Stimulated activated CD4-positive, alpha-beta T cell treated with anti-CD3 and anti-CD28 coated beads, TNF-alpha, amount 100 ng/mL, for 48 hours (primary cell): ENCODE measurements around the gene KLHL17.
A peak's percentile ranks its signal among the peaks of the same experiment; 100 is the strongest.
"Not testable (repeated sequence)": the region's sequence is repeated elsewhere in the genome, so short reads cannot be mapped to it uniquely, and the experiment has no call there.

Source experiments
- DNase-seq, 3 donors: peaks; one replicate each; pipeline ENCODE4 v3.0.0-alpha.2; 2020; ENCODE audit warnings: low read depth in 3 of 3

Gene KLHL17

DNA sequence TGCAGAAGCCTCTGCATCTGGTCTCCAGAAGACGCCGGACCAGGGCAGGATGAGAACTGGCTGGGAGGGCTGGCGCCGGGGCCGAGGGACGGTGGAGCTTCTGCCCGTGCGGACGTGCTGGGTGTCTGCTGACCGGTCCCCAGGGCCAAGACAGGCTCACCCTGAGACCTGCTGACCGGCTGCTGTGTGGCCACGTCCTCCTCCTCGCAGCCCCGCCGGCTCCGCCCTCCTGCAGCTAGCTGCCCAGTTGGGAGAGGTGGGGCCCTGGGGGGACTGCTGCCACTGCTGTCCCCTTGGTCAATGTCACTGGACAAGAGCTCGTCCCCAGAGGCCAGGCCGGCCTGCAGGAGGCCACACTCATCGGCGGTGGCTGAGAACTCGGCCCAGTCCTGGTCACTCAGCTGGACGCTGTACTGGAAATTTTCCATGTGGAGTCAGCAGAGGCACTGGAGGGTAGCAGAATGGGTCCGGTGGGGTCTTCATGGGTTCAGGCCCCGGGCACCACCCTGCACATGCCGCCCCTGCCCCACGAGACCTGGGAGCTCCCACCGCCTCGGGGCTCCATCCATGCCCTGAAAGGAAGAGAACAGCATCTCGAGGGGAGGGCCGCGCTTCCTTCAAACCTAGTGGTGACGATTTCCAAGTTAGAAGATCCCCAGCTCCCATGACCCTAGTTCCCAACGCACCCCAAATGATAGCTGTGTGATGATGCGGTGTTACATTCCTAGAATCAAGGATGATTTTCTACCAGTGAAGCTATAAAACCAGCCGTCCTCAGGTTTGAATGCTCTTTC is 20.4 kb downstream of the KLHL17 start:
- DNase-seq, result no peak

DNA sequence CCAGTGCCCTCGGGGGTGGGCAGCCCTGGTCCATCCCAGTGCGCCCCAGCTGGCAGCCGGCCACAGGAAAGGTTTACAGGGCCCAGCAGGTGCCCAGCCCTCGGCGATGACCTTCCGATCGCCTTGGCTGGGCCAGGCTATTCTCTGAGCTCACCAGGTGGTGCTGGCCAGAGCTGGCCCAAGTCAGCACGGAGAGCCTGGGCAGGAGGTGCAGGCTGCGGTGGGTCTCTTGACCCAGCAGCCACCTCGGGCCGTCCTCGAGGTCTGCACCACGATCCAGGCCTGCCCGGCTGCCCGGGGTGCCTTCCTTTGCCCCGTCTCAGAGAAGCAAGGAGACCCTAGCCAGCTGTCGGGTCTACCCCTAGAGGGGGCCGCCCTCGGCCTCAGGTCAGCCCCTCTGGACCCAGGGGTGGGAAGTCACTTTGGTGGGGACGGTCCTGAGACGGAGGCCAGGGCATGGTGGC is 21.1 kb downstream of the KLHL17 start:
- no peak for DNase-seq

DNA sequence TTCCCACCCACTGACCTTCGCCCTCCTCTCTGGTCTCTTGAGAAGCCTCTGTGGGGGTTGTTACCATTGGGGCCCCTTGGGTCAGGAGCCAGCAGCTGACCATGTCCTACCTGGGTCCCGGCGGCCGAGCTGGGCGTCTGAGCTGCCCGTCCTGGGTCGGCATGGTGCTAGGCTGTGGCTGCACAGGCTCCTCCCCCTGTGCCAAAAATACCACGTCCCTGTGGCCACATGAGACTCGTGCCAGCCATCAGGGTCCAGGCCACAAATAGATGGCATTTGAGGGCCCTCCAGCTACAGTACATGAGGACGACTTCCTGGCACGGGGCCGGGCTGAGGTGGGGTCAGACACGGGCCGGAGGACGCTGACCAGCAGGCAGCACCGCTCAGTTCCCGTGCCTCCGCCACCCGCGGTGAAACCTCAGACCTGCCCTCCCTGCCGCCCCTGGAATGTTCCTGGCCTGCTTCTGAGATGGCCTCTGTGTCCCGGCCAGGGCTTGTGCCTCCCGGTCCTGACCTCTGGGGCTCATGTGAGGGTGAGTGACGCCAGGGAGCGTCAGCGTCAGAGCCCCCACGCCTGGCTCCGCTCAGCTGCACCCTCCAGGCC is 21.7 kb downstream of the KLHL17 start, which contains the start of gene PERM1:
Gene PERM1, minus strand, starts transcription at position 139 of the 604 bp plus-strand sequence. CDS start 1,064 bp downstream, outside the sequence.
- DNase-seq, result no peak

DNA sequence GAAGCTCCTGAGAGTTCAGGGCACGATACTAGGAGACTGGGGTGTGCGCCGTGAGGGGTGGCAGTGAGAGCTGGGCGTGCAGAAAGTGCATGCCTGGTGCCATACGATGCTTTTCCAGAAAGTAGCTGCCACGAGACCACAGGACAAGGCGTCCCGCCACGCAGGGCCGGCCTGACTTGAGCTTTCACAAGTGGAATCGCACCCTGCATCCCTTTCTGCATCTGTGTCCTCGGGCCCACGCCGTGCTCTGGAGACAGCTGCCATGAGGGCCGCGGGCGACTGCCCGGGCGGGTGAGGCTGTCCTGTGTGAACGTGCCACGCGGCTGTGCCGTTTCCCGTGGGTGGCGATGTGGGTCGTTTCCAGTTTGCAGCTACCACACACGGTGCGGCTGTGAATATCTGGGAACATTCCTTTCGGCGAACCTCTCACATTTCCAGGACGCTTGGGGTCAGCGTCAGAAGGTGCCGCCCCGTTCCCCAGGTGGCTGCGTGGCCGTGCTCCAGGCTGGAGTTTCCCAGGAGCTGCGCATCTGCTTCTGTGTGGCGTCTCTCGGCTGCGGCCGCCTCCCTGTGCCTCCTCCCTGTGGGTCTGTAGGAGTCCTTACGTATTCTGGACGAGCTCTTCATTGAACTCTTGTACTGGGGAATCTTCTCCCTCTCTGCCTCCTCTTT is 22.5 kb downstream of the KLHL17 start:
- no peak for DNase-seq

DNA sequence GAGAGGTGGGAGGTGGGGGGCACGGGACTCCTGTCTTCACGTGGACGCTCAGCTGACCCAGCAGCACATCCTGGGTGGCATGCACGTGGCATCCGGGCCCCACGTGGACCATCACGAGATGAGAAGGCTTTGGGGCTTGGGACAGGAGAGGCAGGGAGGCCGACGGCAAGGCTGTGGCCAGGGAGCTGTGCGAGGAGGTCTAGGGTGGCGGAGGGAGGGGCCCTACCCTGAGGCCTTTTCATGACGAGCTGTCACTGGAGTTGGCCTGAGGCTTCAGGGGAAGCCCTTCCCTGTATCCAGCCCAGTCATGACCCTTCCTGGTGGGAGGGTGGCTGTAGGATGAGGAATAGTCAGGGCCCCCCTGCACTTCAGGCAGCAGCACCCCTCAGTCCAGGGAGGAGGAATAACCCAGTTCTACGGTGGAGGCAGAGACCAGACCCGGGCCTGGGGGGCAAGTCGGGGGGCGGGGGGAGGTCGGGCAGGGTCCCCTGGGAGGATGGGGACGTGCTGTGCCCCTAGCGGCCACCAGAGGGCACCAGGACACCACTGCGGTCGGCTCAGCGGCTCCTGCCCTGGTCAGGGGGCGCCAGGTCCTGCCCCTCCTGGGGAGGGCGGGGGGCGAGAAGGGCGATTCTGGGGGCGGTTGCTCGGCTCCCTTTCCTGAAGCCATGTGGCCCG is 23.6 kb downstream of the KLHL17 start:
- peak in 1 of 3 donors; percentile 51 for DNase-seq

DNA sequence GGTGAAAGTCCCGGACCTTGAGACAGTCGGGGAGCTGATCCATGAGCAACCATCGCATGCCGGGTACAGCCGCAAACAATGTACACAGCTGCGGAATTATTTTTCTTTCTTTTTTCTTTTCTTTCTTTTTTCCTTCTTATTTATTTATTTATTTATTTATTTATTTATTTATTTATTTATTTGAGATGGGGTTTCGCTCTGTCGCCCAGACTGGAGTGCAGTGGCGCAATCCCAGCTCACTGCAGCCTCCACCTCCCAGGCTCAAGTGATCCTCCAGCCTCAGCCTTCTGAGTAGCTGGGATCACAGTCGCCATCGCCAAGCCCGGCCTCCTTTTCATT is 24.1 kb downstream of the KLHL17 start:
- DNase-seq, result no peak

DNA sequence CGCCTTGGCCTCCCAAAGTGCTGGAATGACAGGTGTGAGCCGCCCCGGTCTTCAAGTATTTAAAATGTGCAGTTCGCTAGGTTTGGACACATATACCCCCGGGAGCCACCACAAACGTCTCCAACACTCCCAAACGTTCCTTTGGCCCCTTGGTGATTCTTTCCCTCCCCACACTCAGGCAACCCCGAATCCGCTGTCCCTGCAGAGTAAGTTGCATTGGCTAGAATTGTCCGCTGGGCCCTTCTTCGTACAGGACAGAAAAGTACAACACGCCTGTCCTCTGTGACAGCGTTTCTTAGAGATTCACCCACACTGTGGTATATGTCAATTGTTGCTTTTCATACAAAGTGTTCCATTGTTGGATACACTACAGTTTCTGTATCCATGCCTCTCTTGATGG is 24.7 kb downstream of the KLHL17 start:
- DNase-seq, result no peak

DNA sequence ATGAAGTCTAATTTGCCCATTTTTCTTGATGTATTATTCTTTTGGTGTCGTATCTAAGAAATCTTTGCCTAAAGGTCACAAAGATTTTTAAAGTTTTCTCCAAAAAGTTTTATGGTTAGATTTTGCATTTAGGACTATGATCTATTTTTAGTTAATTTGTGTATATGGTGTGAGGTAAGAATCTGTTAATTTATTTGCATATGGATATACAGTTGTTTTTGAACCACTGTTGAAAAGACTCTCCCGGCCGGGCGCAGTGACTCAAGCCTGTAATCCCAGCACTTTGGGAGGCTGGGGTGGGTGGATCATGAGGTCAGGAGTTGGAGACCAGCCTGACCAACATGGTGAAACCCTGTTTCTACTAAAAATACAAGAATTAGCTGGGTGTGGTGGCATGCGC is 27.7 kb downstream of the KLHL17 start:
- not testable (repeated sequence) for DNase-seq

DNA sequence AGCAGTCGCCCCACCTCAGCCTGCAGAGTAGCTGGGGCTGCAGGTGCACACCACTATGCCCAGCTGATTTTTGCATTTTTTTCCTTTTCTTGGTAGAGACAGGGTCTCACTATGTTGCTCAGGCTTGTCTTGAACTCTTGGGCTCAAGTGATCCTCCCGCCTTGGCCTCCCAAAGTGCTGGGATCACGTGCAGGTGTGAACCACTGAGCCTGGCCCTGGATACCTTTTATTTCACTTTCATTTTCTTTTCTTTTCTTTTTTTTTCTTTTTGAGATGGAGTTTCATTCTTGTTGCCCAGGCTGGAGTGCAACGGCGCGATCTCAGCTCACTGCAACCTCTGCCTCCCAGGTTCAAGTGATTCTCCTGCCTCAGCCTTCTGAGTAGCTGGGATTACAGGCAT is 30.9 kb downstream of the KLHL17 start:
- not testable (repeated sequence) for DNase-seq

DNA sequence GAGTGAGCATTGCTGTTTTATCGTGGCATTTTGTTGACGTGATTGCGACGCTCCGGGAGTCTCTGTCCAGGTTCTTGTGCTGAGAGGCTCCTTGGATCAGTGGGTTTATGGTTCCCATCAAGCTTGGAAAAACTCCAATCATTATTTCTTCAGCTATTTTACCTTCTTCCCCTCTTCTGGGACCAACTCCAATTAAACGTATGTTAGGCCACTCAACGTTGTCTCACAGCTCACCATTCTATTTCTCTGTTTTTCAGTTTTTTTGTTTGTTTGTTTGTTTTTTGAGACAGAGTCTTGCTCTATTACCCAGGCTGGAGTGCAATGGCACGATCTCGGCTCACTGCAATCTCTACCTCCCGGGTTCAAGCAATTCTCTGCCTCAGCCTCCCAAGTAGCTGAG is 31.5 kb downstream of the KLHL17 start:
- DNase-seq, result no peak

DNA sequence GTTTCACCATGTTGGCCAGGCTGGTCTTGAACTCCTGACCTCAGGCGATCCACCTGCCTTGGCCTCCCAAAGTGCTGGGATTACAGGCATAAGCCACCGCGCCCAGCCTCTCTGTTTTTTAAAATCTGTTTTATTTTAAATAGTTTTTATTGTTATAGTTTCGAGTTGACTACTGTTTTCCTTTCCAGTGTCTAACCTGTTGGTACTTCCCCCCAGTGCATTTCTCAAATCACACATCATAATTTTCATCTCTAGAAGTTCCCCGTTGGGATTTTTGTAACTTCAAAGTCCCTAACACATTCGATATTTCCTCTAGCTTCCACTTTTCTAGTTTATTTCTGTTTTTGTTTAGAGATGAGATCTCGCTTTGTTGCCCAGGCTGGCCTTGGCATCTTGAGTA is 32.0 kb downstream of the KLHL17 start:
- DNase-seq, result no peak

DNA sequence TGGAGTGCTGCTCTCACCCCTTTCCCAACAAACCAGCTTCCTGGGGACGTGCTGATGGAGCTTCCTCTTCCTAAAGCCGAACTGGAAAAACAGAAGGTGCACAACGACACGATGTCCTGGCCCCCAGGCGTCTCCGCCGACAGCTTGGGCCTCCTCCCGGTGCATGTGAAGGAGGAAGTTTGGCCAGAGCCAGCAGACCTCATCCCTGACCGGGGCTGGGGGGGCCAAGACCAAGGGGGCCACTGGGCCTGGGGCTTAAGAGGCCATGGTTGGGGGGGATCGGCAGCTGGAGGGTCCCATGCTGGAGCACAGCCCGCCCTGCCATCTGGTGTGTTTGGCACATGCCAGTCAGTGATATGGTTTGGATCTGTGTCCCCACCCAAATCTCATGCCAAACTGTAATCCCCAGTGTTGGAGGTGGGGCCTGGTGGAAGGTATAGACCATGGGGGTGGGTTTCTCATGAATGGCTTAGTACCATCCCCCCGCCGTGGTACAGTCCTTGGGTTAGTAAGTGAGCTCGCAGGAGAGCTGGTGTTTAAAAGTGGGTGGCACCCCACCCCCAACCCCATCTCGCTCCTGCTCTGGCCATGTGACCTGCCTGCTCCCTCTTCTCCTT is 33.1 kb downstream of the KLHL17 start:
- DNase-seq, result no peak

DNA sequence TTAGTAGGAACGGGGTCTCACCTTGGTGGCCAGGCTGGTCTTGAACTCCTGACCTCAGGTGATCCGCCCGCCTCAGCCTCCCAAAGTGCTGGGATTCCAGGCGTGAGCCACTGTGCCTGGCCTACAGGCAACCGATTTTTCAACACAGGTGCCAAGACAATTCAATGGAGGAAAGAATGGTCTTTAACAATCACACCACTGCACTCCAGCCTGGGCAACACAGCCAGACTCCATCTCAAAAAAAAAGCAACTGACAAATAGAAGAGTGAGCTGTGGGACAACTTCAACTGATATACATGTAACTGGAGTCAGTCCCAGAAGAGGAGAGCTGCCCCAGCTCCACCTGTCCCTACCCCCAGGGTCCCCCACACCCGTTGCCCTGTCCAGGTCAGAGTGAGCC is 34.2 kb downstream of the KLHL17 start:
- DNase-seq, result not testable (repeated sequence)

DNA sequence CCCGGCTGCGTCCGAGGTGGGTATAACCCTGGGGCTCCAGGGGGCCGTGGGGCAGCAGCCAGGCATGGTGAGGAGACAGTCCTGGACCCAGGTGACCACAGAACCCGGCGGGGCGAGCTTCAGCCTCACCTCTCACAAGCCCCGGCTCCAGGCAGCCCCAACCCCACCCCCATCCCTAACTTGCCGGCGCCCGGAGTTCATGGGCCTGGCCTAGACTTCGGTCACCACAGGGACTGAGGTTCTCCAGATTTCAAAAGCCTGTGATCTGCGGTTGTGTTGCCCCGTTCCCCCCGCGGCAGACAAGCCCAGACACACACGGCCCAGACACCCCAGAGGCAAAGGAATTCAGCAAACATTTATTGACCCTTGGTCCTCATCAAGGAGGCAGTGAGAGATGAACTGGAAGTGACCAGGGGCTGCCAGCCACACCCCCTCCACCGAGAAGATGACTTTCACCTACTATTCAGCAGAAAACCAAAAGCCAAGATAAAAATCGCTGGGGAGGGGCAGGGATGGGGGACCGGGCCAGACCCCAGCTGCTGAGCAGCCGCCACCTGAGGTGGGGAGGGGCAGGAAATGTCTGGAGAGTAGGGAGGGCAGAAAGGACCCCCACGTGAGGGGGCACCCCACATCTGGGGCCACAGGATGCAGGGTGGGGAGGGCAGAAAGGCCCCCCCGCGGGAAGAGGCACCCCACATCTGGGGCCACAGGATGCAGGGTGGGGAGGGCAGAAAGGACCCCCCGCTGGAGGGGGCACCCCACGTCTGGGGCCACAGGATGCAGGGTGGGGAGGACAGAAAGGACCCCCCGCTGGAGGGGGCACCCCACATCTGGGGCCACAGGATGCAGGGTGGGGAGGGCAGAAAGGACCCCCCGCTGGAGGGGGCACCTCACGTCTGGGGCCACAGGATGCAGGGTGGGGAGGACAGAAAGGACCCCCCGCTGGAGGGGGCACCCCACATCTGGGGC is 35.6 kb downstream of the KLHL17 start:
- DNase-seq, result no peak

DNA sequence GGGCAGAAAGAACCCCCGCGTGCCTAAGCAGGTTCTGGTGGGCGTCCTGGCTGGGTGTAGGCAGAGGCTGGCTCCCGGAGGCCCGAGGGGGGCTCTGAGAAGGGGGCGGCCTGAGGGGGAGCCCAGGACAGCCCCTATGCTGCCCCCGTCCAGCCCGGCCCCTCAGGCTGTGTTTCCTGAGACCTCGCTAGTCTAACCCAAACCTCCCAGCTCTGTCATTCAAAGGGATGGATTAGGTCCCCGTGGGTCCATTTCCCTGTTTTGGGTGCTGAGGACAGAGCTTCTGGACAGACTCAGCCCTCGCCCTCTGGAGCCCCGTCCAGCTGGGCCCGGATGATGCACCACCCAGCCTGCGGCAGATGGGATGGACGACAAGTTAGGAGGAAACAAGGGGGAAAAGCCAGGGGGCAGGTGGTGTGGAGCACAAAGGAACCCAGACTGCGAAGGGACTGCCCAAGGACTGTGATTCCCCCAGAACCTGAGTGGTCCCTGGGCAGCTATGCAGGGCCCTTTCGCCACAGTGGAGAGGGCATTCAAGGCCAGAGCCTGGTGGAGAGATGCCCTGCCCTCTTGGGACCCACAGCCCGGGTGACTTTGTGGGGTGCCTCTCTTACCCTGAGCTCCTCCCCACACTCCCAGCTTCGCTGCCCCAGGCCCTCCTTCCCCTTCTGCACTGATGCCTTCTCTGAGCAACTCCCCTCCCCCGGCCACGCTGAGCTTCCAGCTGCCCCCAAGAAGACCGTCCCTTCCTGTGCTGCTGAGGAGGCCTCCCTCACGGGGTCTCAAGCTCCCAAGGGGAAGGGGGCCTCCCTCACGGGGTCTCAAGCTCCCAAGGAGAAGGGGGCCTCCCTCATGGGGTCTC is 36.7 kb downstream of the KLHL17 start:
- DNase-seq, result no peak

DNA sequence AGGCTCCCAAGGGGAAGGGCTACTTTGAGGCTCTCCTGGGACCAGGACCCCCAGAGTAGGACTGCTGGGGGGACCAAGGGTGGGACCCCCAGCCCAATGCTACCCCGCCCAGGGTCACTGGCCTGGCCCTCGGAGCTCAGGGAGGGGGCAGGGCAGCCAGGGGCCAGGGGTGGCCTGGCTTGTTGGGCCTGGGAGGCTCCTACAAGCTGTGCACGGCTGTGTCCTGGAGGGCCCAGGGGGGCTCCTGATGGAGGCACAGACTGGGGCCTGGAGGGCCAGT is 37.3 kb downstream of the KLHL17 start:
- no peak for DNase-seq

DNA sequence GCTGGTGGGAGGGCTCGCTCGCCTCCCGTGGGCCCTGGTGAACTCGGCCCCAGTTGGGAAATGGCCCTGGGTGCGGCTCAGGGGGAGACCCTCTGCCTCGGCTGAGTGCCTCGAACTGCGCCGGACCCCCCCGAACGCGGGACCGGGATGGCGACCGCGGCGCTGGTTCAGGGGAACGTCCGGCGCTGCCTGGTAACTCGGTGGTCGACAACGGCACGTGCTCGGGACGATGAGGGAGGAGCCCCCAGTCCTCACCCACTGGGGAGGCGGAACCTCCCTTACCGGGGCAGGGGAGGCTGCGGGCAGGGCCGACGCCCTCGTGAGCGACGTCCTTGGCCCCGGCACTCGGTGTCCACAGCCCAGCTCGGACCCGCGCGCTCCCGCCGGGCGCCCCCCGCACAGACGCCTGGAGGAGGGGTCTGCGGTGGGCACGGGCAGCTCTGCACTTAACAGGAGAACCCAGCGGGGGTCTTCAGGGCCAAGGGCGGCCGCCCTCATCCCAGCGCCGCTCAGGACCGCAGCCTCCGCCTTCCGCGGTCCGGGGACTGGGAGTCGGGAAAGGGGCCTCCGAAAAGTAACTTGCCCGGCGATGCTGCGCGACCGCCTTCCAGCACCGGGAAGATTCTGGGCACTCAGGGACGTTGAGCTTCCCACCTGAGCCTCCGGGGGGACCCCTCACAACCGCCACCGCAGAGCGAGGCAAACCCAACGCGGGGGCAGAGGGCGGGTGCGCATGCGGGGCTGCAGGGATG is 37.8 kb downstream of the KLHL17 start:
- no peak for DNase-seq

DNA sequence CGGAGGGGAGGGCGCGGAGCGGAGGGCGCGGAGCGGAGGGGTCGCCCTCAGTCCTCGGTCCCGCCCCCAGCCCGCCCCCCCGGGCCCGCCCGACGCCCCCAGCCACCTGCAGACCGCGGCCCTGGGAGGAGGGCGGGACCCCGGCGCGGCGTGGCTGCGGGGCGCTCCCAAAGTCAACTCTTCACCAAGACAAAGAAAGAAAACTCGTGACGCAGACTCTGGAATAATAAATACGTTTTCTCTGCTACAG is 38.3 kb downstream of the KLHL17 start:
- no peak for DNase-seq

DNA sequence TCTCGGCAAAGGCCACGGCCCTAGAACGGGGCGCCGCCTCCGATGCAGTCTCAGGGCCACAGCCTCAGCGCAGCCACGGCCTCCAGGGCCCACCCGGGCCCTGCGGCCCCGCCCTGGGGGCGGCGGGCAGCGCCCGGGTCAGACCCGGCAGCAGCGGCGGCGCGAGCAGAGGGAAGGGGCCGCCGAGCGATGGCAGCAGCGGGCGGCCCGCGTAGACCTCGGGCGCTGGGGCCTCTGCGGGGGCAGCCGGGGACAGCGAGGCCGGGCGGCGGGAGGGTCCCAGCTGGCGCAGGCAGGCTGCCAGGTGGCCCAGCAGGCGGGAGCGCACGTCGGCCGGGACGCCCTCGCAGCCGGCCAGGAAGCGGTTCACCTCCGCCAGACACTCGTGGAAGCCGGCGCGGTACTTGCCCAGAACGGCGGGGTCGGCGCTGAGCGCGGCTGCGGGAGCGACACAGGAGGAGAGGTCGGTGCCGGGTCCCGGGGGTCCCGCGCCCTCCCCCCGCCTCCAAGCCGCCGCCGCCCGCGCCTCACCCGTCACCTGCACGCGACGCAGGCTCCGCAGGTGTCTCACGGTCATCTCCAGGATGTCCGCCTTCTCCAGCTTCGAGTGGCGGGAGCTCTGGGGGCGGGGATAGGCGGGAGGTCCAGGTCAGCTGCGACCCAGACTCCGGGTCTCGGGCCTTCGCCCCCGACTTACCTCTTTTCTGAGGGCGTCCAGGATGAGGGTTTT is 38.8 kb downstream of the KLHL17 start:
- DNase-seq, result no peak
